HFFc6 (cell line): ENCODE data around the gene PODXL2. TPM values are rescaled to one million over a fixed set of nuclear protein-coding genes. Genes with fewer than 3 reads are reported as not detected.

Experiments used
- DNase-seq: peaks from one replicate; pipeline ENCODE4 v3.0.0-alpha.2; 2018
- H3K27ac Mint-ChIP-seq: 2 replicates; pipeline ENCODE4 v1.8.0; 2020; ENCODE audit warnings: mild to moderate bottlenecking, mixed read lengths
- H3K27me3 Mint-ChIP-seq: 2 replicates; pipeline ENCODE4 v1.8.0; 2021; ENCODE audit warnings: mild to moderate bottlenecking, moderate library complexity, mixed read lengths; ENCODE audit not compliant: insufficient read depth
- H3K36me3 Mint-ChIP-seq: 2 replicates; pipeline ENCODE4 v1.8.0; 2021; ENCODE audit warnings: low read depth, mixed read lengths
- H3K4me1 Mint-ChIP-seq: 2 replicates; pipeline ENCODE4 v1.8.0; 2020; ENCODE audit warnings: low read depth, mixed read lengths
- H3K4me3 Mint-ChIP-seq: 2 replicates; pipeline ENCODE4 v1.8.0; 2020; ENCODE audit warnings: mild to moderate bottlenecking, moderate library complexity, mixed read lengths
- H3K9me3 Mint-ChIP-seq: 2 replicates; pipeline ENCODE4 v1.8.0; 2020; ENCODE audit warnings: mild to moderate bottlenecking, mixed read lengths
- total RNA-seq, 6 experiments: library from RNA; stranded (reverse); fragmentation: NEBNext Ultra II Directional; extraction: Animal tissue kit (Norgen Biotek cat#: 25700); gene quantifications; 2 replicates in 1 of 6; 3 replicates in 5 of 6; pipeline ENCODE4 v1.2.3, GENCODE V29; 2021
- TF ChIP-seq, protein P1 (sequence below): fragments of 200-600 bp; sonication (generic); IDR thresholded peaks from 2 replicates; pipeline ENCODE4 v1.5.0; 2021; ENCODE audit warnings: antibody characterized with exemption, mild to moderate bottlenecking

Gene PODXL2
- total RNA-seq, 6 experiments from 2014 or later = 0.09 TPM; not detected in 5

DNA sequence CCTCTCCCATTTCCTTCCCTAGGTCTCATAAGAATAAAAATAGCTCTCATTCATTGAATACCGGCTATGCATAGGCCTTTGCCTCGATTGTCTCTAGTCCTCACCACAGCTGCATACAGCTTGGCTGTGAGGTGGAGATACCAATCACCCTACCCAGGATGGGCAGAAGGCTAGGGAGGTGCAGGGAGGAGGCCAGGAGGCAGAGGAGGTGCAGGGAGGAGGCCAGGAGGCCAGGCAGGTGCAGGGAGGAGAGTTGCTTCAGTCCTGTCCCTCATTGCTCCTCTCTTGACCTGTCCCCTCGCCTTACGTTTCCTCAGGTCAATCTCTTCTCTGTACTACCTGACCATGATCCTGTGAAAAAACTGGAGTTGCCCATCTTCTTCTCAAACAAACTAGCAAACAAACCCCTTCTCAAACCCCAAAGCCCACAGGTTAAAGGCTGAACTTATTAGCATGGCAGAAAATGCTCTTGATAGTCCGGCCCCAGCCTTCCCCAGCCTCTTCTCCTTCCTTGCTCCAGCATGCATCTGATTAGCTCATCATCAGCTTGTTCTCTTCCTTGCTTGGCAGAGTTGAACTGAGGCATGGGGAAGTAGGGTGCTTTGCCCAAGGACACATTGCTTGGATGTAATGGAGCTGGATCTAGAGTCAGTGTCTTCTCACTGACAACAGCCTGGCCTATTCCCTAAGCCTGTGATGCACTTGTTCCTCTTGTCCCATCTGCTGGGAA lies 15.8 kb downstream of the PODXL2 start:
- H3K9me3 Mint-ChIP-seq = no peaks in the 10 kb centered on the region
- H3K27ac Mint-ChIP-seq = no peak overlapping the region
- DNase-seq = no peak
- no peaks in the 10 kb centered on the region for H3K36me3 Mint-ChIP-seq
- H3K4me1 Mint-ChIP-seq = peaks cover 4% of the 10 kb centered on the region
- H3K4me3 Mint-ChIP-seq = no peak overlapping the region
- H3K27me3 Mint-ChIP-seq = peaks cover 23% of the 10 kb centered on the region
- TF ChIP-seq, protein P1, sequence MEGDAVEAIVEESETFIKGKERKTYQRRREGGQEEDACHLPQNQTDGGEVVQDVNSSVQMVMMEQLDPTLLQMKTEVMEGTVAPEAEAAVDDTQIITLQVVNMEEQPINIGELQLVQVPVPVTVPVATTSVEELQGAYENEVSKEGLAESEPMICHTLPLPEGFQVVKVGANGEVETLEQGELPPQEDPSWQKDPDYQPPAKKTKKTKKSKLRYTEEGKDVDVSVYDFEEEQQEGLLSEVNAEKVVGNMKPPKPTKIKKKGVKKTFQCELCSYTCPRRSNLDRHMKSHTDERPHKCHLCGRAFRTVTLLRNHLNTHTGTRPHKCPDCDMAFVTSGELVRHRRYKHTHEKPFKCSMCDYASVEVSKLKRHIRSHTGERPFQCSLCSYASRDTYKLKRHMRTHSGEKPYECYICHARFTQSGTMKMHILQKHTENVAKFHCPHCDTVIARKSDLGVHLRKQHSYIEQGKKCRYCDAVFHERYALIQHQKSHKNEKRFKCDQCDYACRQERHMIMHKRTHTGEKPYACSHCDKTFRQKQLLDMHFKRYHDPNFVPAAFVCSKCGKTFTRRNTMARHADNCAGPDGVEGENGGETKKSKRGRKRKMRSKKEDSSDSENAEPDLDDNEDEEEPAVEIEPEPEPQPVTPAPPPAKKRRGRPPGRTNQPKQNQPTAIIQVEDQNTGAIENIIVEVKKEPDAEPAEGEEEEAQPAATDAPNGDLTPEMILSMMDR = no peak

DNA sequence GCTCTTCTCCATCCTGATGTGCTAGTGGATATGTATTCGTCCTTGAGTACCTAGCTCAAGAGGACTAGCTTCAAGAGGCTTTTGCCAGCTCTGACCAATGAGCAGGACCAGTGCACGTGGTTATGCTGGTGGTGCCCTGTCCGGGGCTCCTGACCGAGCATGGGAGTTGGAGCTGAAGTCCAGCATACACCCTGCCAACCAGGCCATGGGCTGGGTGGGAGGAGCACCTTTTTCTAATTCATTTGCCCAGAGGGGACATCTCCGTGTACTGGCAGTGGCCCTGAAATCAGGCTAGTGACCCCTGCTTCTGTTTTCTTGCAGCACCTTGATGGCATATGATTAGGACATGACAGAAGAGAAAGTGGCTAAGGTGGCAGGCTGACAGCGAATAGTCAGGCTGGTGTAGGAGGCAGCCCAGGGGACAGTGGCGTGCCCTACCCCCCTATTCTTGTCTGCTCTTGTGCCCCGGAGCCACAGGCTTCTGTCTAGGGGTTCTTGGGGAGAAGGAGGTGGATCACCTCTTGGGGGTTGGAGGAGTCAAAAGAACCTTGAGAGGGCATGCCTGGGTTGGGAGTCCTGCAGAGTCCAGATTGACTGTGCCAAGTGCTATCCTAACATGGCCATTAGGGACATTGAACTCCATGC lies 16.5 kb downstream of the PODXL2 start:
- TF ChIP-seq, protein P1 = no peak
- no peaks in the 10 kb centered on the region for H3K36me3 Mint-ChIP-seq
- no peaks in the 10 kb centered on the region for H3K4me1 Mint-ChIP-seq
- no peak overlapping the region for H3K4me3 Mint-ChIP-seq
- no peaks in the 10 kb centered on the region for H3K9me3 Mint-ChIP-seq
- no peak for DNase-seq
- no peak overlapping the region for H3K27ac Mint-ChIP-seq
- peaks cover 24% of the 10 kb centered on the region for H3K27me3 Mint-ChIP-seq

DNA sequence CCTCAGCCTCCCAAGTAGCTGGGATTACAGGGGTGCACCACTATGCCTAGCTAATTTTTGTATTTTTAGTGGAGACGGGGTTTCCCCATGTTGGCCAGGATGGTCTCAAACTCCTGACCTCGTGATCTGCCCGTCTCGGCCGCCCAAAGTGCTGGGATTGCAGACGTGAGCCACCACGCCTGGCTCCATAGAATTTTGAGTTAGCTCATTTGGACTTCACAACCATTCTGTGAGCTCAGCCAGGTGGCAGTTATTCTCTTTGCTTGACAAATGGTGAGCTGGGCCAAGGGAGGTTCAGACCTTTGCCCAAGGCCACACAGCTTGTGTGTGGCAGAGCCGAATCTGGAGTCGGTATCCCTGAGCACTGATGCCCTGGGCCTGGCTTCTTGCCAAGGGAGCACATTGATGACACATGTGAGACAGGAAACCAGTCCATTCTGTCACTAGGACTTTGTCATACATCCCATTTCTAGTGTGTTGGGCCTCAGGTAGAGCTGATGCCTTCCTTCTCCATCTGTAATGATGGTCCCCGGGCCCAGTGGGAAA lies 17.6 kb downstream of the PODXL2 start:
- TF ChIP-seq, protein P1 = no peak
- DNase-seq = no peak
- no peak overlapping the region for H3K27ac Mint-ChIP-seq
- H3K4me1 Mint-ChIP-seq = no peaks in the 10 kb centered on the region
- H3K36me3 Mint-ChIP-seq = no peaks in the 10 kb centered on the region
- peaks cover 24% of the 10 kb centered on the region for H3K27me3 Mint-ChIP-seq
- H3K4me3 Mint-ChIP-seq = no peak overlapping the region
- no peaks in the 10 kb centered on the region for H3K9me3 Mint-ChIP-seq

DNA sequence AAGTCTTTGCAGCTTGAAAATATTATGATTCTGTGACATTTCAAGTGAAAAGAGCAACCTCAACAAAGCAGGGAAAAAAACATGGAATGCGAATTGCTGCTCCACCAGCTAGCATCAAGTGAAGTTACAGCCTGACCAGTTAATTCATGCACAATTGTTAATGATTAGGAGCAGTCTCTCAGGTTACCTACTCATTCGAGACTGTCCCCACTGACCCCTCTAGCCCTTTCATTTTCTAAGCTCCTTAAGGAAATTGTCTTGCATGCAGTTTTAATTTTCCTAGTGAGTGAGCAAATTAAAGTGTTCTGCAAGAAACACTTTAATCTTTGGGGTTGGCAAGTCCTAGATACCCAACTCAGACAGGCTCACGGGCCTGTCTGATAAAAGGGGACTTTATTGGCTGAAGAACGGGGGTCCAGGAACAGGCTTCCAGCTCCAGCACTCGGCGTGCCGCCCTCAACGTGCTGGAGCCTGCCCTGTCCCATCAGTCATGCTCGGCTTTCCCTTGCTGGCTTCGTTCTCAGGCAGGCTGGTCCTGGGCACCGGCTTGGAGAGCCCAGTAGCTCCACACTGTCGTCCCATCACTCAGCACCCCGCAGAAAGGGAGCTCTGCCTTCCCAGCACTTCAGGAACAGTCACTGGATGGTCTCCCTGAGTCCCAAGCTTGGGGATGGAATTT lies 18.3 kb downstream of the PODXL2 start:
- Mint-ChIP-seq H3K4me3 (no peak overlapping the region), H3K36me3 (no peaks in the 10 kb centered on the region), H3K9me3 (no peaks in the 10 kb centered on the region), H3K27me3 (peaks cover 24% of the 10 kb centered on the region), H3K27ac (no peak overlapping the region), H3K4me1 (no peaks in the 10 kb centered on the region)
- DNase-seq = no peak
- TF ChIP-seq, protein P1 = no peak

DNA sequence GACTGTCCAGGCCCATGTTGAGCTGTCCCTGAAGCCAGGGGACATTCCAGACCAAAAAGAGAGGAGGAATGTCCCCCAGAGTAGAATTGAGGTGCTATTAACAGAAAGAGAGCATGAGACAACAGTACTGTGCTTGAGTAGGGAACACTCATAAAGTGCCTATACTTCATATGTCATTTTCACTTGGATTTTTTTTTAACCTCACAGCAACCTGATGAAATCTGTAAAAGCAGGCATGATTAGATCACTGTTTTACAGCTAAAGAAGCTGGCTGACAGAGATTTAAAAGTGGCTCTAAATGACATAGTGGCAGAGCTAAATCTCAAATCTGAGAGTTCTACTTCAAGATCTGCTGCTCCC lies 18.8 kb downstream of the PODXL2 start:
- Mint-ChIP-seq H3K27ac (no peak overlapping the region), H3K36me3 (no peaks in the 10 kb centered on the region), H3K4me1 (no peaks in the 10 kb centered on the region), H3K9me3 (no peaks in the 10 kb centered on the region), H3K27me3 (peaks cover 24% of the 10 kb centered on the region), H3K4me3 (no peak overlapping the region)
- TF ChIP-seq, protein P1 = no peak
- DNase-seq = no peak
